Measurements from ENCODE around the gene HOXB3.

The HOXB3 gene

GRCh38 chr17:48576479-48577309 lies 13.3 kb downstream of the HOXB3 start:
- peaks cover 63% of the 10 kb centered on the region for H3K4me1 ChIP-seq (ENCODE audit: insufficient read depth, low read length)
- H3K36me3 ChIP-seq (ENCODE audit: insufficient read depth, low read length): peaks cover 8% of the 10 kb centered on the region
- peak overlapping the region; percentile 47 to 73 for H3K4me3 ChIP-seq (ENCODE audit: low read depth in 1 of 2, low read length in 2 of 2)
- peak overlapping the region; percentile 91 for H3K27ac ChIP-seq (ENCODE audit: low read depth, low read length)
- H3K9me3 ChIP-seq (ENCODE audit: low read length): no peaks in the 10 kb centered on the region
- no peaks in the 10 kb centered on the region for H3K27me3 ChIP-seq (ENCODE audit: control insufficient read depth in 1 of 2, insufficient read depth in 2 of 2, low read length in 2 of 2)
- H3K9ac ChIP-seq (ENCODE audit: low read length): peak overlapping the region; percentile 79

- peak overlapping the region; percentile 30 to 73 for H3K4me3 ChIP-seq (ENCODE audit: low read depth in 1 of 2, low read length in 2 of 2)
- H3K27me3 ChIP-seq (ENCODE audit: control insufficient read depth in 1 of 2, insufficient read depth in 2 of 2, low read length in 2 of 2): no peaks in the 10 kb centered on the region
- H3K4me1 ChIP-seq (ENCODE audit: insufficient read depth, low read length): peaks cover 63% of the 10 kb centered on the region
- peak overlapping the region; percentile 79 for H3K9ac ChIP-seq (ENCODE audit: low read length)
- no peaks in the 10 kb centered on the region for H3K9me3 ChIP-seq (ENCODE audit: low read length)
- peak overlapping the region; percentile 91 for H3K27ac ChIP-seq (ENCODE audit: low read depth, low read length)
- H3K36me3 ChIP-seq (ENCODE audit: insufficient read depth, low read length): peaks cover 8% of the 10 kb centered on the region
These were observed 14.2 kb downstream of the HOXB3 start for GRCh38 chr17:48575673-48576478.

GRCh38 chr17:48575066-48575582 lies 14.9 kb downstream of the HOXB3 start:
- peak overlapping the region; percentile 95 for H3K27ac ChIP-seq (ENCODE audit: low read depth, low read length)
- H3K4me1 ChIP-seq (ENCODE audit: insufficient read depth, low read length): peaks cover 61% of the 10 kb centered on the region

GRCh38 chr17:48574505-48575065 lies 15.5 kb downstream of the HOXB3 start:
- Histone ChIP-seq H3K4me3 (ENCODE audit: low read depth in 1 of 2, low read length in 2 of 2) (peak overlapping the region in 1 of 2 donors; percentile 51), H3K9ac (ENCODE audit: low read length) (peak overlapping the region; percentile 75), H3K4me1 (ENCODE audit: insufficient read depth, low read length) (peaks cover 66% of the 10 kb centered on the region), H3K36me3 (ENCODE audit: insufficient read depth, low read length) (peaks cover 8% of the 10 kb centered on the region), H3K27ac (ENCODE audit: low read depth, low read length) (peak overlapping the region; percentile 95), H3K9me3 (ENCODE audit: low read length) (no peaks in the 10 kb centered on the region), H3K27me3 (ENCODE audit: control insufficient read depth in 1 of 2, insufficient read depth in 2 of 2, low read length in 2 of 2) (no peaks in the 10 kb centered on the region)

More at GRCh38 chr17:48575066-48575582, 14.9 kb downstream of the HOXB3 start:
- Histone ChIP-seq H3K27me3 (ENCODE audit: control insufficient read depth in 1 of 2, insufficient read depth in 2 of 2, low read length in 2 of 2) (no peaks in the 10 kb centered on the region), H3K9ac (ENCODE audit: low read length) (peak overlapping the region; percentile 51), H3K4me3 (ENCODE audit: low read depth in 1 of 2, low read length in 2 of 2) (peak overlapping the region in 1 of 2 donors; percentile 51), H3K36me3 (ENCODE audit: insufficient read depth, low read length) (peaks cover 8% of the 10 kb centered on the region), H3K9me3 (ENCODE audit: low read length) (no peaks in the 10 kb centered on the region)

GRCh38 chr17:48571826-48572417 lies 18.1 kb downstream of the HOXB3 start:
- H3K4me1 ChIP-seq (ENCODE audit: insufficient read depth, low read length): peaks cover 77% of the 10 kb centered on the region
- peak overlapping the region; percentile 75 for H3K9ac ChIP-seq (ENCODE audit: low read length)

GRCh38 chr17:48571024-48571818 lies 18.8 kb downstream of the HOXB3 start:
- Histone ChIP-seq H3K9ac (ENCODE audit: low read length) (peak overlapping the region; percentile 75), H3K4me3 (ENCODE audit: low read depth in 1 of 2, low read length in 2 of 2) (peak overlapping the region; percentile 11 to 51), H3K4me1 (ENCODE audit: insufficient read depth, low read length) (peaks cover 84% of the 10 kb centered on the region), H3K27me3 (ENCODE audit: control insufficient read depth in 1 of 2, insufficient read depth in 2 of 2, low read length in 2 of 2) (no peaks in the 10 kb centered on the region), H3K9me3 (ENCODE audit: low read length) (no peaks in the 10 kb centered on the region), H3K36me3 (ENCODE audit: insufficient read depth, low read length) (peaks cover 8% of the 10 kb centered on the region), H3K27ac (ENCODE audit: low read depth, low read length) (peak overlapping the region; percentile 95)

More at GRCh38 chr17:48571826-48572417, 18.1 kb downstream of the HOXB3 start:
- H3K36me3 ChIP-seq (ENCODE audit: insufficient read depth, low read length): peaks cover 8% of the 10 kb centered on the region
- H3K27me3 ChIP-seq (ENCODE audit: control insufficient read depth in 1 of 2, insufficient read depth in 2 of 2, low read length in 2 of 2): no peaks in the 10 kb centered on the region
- peak overlapping the region; percentile 95 for H3K27ac ChIP-seq (ENCODE audit: low read depth, low read length)
- peak overlapping the region; percentile 2 to 51 for H3K4me3 ChIP-seq (ENCODE audit: low read depth in 1 of 2, low read length in 2 of 2)
- no peaks in the 10 kb centered on the region for H3K9me3 ChIP-seq (ENCODE audit: low read length)

- H3K4me3 ChIP-seq (ENCODE audit: low read depth in 1 of 2, low read length in 2 of 2): peak overlapping the region; percentile 11 to 51
These were observed 19.6 kb downstream of the HOXB3 start for GRCh38 chr17:48570325-48571023.

GRCh38 chr17:48569674-48570324 lies 20.2 kb downstream of the HOXB3 start:
- H3K4me3 ChIP-seq (ENCODE audit: low read depth in 1 of 2, low read length in 2 of 2): peak overlapping the region; percentile 11 to 51
- H3K27me3 ChIP-seq (ENCODE audit: control insufficient read depth in 1 of 2, insufficient read depth in 2 of 2, low read length in 2 of 2): no peaks in the 10 kb centered on the region
- no peaks in the 10 kb centered on the region for H3K9me3 ChIP-seq (ENCODE audit: low read length)
- peak overlapping the region; percentile 75 for H3K9ac ChIP-seq (ENCODE audit: low read length)
- H3K36me3 ChIP-seq (ENCODE audit: insufficient read depth, low read length): peaks cover 10% of the 10 kb centered on the region
- peak overlapping the region; percentile 95 for H3K27ac ChIP-seq (ENCODE audit: low read depth, low read length)
- peaks cover 85% of the 10 kb centered on the region for H3K4me1 ChIP-seq (ENCODE audit: insufficient read depth, low read length)

More at GRCh38 chr17:48570325-48571023, 19.6 kb downstream of the HOXB3 start:
- no peaks in the 10 kb centered on the region for H3K27me3 ChIP-seq (ENCODE audit: control insufficient read depth in 1 of 2, insufficient read depth in 2 of 2, low read length in 2 of 2)
- no peaks in the 10 kb centered on the region for H3K9me3 ChIP-seq (ENCODE audit: low read length)
- H3K9ac ChIP-seq (ENCODE audit: low read length): peak overlapping the region; percentile 75
- H3K27ac ChIP-seq (ENCODE audit: low read depth, low read length): peak overlapping the region; percentile 95
- peaks cover 85% of the 10 kb centered on the region for H3K4me1 ChIP-seq (ENCODE audit: insufficient read depth, low read length)
- peaks cover 10% of the 10 kb centered on the region for H3K36me3 ChIP-seq (ENCODE audit: insufficient read depth, low read length)

GRCh38 chr17:48569240-48569582 lies 20.8 kb downstream of the HOXB3 start:
- Histone ChIP-seq H3K9me3 (ENCODE audit: low read length) (no peaks in the 10 kb centered on the region), H3K36me3 (ENCODE audit: insufficient read depth, low read length) (peaks cover 10% of the 10 kb centered on the region), H3K27ac (ENCODE audit: low read depth, low read length) (peak overlapping the region; percentile 95), H3K4me1 (ENCODE audit: insufficient read depth, low read length) (peaks cover 83% of the 10 kb centered on the region), H3K27me3 (ENCODE audit: control insufficient read depth in 1 of 2, insufficient read depth in 2 of 2, low read length in 2 of 2) (no peaks in the 10 kb centered on the region), H3K9ac (ENCODE audit: low read length) (peak overlapping the region; percentile 75), H3K4me3 (ENCODE audit: low read depth in 1 of 2, low read length in 2 of 2) (peak overlapping the region in 1 of 2 donors; percentile 51)

Data from muscle layer of colon (tissue), 2 donors.